Measurements from ENCODE around the gene OBP2B.

OBP2B gene

DNA sequence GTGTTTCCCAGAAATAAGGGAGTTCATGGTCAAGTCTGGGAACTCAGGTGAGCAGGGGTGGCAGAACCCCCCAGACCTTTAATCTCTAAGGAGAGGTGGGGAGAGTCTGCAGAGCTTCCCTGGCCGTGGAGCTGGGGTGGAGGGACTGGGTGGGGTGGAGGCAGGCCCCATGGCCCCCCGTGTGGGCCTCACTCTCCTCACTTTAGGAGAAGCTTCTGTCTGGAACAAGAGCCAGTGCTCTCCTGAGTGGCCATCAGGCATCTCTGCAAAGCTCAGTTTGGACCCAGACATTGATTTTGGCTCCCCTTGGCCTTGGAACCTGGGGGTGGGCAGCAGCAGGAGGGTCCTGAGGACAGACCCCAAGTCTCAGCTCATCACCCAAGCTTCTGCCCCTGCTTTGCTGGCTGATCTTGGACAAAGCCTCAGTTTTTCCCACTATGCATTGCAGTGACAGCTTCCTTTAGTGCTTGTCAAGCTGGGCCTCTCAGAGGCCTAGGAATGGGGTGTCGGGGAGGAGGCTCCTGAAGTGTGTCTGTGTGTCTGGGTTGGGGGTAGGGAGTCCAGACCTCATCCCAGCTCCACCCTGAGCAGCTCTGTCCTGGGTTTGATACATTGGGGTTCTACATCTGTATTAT is 41.8 kb downstream of the OBP2B start:
- DNase-seq (ENCODE audit: low read depth) = no peak

DNA sequence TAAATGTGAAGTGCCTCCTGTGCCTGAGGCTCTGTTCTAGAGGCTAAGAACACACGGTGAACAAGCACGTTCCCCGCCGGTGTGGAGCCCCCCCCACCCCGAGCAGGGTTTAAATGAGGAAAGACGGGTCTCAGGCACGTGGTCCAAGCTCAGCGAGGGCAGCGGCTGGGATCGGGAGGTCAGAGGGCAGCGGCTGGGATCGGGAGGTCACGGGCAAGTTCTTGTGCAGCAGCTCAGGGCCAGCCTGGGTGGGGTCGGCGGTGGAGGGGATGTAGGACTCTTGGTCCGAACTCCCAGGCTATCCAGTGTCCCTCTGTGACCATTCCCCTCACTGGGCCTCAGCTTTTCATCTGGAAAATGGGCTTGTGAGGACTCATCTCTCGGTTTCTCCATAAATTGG is 42.7 kb downstream of the OBP2B start:
- no peak for DNase-seq (ENCODE audit: low read depth)

DNA sequence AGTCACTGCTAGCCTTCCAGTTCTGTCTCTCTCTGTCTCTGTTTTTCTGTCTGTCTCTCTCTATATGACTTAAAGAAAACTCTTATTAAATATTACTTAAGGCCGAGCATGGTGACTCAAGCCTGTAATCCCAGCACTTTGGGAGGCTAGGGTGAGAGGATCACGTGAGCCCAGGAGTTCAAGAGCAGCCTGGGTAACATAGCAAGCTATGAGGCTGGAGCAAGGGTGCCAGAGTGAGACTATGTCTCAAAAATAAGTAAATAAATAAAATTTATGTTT is 43.7 kb downstream of the OBP2B start:
- no peak for DNase-seq (ENCODE audit: low read depth)

DNA sequence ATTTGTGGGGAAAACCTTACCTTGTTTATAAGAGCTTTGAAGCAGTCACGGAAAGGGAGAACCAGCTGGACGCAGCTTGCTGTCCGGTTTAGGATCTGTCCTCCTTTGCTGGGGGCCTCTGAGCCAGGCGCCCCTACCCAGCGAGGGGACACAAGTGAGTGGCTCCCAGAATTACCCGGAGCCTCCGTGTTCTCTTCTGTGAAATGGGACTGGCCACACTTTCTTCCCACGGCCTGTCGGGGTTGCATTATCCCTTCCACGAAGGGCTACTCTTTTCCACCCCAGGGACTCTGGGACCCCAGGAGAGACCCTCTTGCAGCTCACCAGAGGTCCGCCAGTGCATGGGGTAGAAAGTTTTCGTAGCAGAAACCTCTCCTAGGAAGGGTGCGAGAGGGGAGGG is 44.9 kb downstream of the OBP2B start:
- DNase-seq (ENCODE audit: low read depth) = no peak

DNA sequence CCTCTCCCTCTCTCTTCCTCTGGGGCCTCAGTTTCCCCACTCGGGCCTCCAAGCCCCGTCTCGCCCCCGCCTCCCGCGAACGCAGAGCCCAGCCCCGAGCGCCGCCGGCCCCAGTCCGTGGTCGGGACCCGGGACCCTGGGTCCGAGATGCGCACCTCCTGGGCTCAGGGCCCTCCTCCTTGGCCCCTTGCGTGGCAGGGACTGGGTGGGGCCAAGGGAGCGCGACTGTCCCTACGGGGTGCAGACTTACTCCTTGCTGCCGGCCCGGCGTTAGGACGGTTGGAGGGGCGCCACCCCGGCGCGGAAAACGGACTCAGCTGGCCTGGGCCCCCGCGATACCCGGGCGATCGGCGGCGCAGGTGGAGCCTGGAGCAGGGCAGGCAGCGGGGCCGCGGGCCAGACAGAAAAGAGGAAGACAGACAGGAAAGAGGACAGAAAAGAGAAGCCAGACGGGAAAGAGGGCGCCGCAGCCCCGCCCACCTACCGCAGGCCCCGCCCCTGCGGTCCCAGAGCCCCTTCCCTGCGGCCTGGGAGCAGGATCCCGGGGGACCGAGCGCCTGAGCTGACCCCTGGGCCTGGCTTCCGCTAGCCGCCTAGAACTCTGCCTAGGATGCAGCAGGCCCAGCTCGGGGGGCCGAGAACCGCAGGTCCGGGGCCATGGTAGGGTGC is 45.4 kb downstream of the OBP2B start, which contains the start of gene GBGT1:
TSS of gene GBGT1 (minus strand) at position 411 of the 669 bp plus-strand sequence. CDS start 1,502 bp downstream, outside the sequence.
- DNase-seq (ENCODE audit: low read depth) = no peak

DNA sequence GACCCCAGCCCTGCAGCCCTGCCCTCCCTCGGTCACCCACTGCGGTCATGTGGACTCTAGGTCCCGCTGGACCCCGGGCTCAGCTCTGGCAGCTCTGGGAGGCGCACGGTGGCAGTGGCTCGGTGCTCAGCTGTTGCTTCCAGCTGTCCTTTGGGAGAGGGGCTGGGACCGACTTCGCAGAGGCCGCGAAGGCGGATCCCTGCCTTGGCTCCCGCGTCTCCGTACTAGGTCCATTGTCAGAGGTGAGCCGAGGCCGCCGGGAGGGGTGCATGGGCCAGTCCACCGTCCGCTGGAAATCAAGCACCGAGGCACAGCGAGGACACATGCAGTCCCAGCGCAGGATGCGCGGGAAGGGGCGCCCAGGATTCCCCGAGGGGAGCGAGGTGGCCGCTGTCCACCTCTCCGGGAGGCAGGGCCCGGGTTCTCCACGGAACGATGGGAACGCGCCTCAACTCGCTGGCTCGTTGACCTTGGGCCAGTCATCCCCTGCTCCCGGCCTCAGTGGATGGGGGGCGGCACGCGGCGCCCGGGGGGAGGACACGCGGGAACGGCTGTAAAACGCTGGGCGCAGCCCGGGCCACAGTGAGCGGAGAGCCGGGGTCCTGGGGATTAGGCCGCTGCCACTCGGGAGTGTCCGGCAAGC is 46.1 kb downstream of the OBP2B start:
- no peak for DNase-seq (ENCODE audit: low read depth)

DNA sequence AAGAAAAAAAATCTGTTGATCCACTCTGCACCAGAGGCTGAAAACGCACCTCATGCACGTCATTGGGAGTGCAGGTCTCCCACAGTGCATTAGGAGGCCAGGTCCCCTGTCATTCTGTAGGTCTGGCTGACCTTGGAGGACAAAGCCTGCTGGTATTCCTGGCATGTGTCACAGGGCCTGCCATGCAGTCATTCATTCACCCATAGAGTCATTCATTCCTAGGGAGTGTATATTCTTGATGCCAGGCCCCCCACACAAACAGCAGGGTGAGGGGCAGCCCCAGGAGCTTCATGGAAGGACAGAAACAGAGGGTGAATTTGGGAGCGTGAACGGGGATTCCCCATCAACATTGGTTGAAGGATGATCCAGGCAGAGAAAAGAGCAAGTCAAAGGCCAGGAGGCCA is 47.5 kb downstream of the OBP2B start:
- DNase-seq (ENCODE audit: low read depth) = no peak

DNA sequence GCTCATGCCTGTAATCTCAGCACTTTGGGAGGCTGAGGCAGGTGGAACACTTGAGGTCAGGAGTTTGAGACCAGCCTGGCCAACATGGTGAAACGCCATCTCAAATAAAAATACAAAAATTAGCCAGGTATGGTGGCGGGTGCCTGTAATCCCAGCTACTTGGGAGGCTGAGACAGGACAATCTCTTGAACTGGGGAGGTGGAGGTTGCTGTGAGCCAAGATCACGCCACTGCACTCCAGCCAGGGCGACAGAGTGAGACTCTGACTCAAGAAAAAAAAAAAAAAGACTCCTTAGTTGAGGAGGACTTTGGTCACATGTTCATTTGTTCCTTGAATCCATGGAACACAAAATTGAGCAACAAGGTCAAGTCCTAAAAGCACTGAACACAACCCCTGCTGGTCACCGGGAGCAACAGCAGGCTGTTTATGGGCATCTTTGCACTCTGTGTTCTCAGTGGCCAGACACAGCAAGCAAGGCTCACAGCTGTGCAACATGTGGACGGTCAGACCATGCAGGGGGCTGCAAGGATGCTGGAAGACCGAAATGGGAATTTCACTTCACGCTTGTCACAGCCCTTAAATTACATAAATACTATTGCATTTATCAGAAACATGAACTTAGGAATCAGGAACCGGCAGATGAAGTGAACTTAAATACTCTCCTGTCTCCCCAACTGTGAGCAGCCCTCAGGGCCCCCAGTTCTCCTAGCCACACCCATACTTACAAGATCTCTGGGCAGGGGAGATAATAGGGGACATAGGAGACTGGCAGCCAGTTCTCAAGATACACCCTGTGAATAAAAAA is 48.1 kb downstream of the OBP2B start:
- no peak for DNase-seq (ENCODE audit: low read depth)

DNA sequence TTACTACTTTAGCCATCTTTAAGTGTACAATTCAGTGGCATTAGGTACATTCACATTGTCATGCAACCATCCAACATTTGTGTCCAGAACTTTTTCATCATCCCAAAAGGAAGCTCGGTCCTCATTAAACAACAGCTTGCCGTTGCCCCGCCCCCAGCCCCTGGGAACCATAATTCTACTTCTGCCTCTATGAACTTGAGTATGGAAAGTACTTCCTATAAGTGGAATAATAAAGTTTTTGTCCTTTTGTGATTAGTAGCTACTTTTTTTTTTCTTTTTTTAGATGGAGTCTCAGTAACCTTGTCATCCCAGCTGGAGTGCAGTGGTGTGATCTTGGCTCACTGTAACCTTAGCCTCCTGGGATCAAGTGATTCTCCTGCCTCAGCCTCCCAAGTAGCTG is 50.4 kb downstream of the OBP2B start:
- DNase-seq (ENCODE audit: low read depth) = no peak

Data from activated T-cell treated with anti-CD3 and anti-CD28 coated beads for 1 hour (primary cell).